ENCODE measurements around the gene PEPD.

PEPD gene

GRCh38 chr19:33377586-33378475, 143.8 kb downstream of the PEPD start:
- DNase-seq, result no peak

GRCh38 chr19:33376941-33377557, 144.5 kb downstream of the PEPD start:
- no peak for DNase-seq

GRCh38 chr19:33376423-33376822, 145.2 kb downstream of the PEPD start:
- no peak for DNase-seq

GRCh38 chr19:33375837-33376159, 145.8 kb downstream of the PEPD start:
- DNase-seq, result no peak

DNA sequence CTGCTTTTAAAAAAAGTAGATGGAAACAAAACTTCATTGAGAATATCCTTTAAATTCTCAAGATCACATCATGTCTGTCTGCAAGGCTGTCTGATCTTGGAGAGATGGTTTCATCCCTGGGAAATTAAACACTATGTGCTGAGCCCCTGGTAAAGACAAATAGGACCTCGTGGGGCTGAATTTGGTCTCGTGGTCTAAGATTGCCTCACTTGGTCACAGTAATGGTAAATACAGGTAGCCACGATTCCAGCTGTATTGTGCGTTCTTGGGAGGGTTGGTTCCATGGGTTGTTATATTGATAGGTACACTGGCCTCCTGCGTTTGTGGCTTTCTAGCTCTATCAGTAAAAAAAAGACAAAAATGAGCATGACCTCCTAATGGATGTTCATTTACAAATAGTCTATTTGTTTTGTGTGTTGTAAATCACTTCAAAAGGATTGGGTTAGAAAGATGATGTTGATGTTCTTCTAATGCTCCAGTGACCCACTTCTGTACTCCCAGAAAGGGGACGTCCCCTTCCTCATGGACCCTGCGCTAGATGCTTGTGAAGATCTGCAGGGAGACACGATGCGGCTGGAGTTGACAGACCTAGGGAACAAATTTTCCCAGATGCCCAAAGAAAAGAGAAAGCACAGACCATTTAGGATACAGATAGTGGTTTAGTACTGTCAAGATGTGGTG, 146.3 kb downstream of the PEPD start:
- no peak for DNase-seq

GRCh38 chr19:33374236-33374714, 147.3 kb downstream of the PEPD start:
- DNase-seq, result peak; percentile 21

DNA sequence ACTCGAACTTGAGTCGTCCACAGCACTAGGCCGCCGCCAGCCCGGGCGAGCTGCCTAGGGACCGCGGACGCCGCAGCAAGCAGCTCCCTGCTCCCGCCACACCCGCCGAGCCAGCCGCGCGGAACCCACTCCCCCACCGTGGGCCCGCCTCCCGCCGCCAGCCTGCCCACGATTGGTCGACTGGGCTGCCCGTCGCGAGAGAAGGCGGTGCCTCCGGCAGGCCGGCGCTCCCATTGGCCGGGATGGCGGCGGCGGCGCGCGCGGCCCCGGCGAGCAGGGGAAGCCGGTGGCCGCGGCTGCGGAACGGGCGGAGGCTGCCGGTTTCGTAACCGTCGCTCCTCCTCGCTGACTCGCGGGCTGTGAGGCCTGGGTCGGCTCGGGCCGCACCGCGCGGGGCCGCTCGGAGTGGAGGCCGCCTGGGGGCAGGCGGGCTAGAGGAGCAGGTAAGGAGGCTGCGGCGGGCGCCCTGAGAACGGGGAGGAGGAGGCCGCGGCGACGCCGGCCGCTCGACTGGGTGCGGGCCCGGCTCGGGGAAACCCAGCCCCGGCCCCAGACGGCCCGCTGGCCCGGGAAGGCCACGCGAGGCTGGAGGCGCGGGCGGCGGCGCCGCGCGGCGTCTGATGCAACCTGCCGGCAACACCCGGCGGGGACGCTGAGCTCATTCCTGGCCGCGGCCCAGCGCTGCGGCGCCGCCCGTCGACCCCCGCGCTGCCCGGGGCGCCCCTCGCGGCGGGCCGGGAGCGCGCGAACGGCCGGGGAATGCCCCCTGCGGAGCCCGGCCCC, 147.9 kb downstream of the PEPD start, which contains the start of gene CEBPG:
Gene CEBPG (plus strand): TSS at position 257 of the 783 bp plus-strand sequence. CDS start 5,531 bp downstream, outside the sequence.
- DNase-seq, result peak; percentile 92

- no peak for DNase-seq
Observed at GRCh38 chr19:33370783-33371182, 150.8 kb downstream of the PEPD start.

GRCh38 chr19:33368074-33368864, 153.3 kb downstream of the PEPD start:
- no peak for DNase-seq

DNA sequence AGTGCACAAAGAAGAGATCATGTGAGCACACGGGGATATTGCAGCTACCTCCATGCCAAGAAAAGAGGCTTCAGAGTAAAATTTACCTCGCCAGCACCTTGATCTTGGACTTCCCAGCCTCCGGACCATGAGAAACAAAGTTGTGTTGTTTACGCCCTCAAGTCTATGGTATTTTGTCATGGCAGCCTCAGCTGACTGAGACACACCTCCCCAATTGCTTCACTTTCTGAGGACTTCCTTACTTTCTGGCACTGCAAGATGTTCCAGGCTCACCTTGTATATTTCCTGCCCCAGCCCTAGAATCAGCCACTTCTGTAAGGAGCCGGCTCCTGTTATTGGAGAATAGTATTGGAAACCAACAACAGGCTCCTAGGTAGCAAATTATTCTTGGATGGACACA, 154.7 kb downstream of the PEPD start:
- no peak for DNase-seq

GRCh38 chr19:33366127-33366526, 155.5 kb downstream of the PEPD start:
- DNase-seq, result no peak

DNA sequence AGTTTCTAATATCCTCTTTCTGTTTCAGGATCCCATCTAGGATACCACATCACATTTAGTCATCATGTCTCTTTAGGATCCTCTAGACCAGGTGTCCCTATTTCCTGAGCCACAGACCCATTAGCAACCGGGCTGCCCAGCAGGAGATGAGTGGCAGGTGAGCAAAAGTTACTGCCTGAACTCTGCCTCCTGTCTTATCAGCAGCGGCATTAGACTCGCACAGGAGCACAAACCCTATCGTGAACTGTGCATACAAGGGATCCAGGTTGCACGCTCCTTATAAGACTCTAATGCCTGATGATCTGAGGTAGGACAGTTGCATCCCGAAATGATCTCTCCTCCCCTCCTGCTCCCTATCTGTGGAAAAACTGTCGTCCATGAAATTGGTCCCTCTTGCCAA, 155.9 kb downstream of the PEPD start:
- no peak for DNase-seq

DNA sequence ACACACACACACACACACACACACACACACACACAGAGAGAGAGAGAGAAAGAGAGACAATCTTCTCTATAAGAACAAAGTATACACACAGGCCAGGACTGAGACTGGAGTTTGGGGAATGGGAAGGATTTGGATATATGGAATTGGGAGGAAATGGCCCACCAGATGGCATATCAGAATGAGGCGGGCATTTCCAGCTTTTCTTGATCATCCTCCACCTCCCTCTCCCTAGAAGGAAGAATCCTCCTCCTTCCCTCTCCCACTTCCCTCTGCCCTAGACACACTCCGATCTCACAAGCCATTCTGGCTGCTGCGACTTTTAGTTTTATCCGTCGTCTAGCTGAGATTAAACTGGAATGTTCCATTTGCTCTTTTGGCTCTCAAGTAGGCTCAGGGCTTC, 158.1 kb downstream of the PEPD start:
- no peak for DNase-seq

DNA sequence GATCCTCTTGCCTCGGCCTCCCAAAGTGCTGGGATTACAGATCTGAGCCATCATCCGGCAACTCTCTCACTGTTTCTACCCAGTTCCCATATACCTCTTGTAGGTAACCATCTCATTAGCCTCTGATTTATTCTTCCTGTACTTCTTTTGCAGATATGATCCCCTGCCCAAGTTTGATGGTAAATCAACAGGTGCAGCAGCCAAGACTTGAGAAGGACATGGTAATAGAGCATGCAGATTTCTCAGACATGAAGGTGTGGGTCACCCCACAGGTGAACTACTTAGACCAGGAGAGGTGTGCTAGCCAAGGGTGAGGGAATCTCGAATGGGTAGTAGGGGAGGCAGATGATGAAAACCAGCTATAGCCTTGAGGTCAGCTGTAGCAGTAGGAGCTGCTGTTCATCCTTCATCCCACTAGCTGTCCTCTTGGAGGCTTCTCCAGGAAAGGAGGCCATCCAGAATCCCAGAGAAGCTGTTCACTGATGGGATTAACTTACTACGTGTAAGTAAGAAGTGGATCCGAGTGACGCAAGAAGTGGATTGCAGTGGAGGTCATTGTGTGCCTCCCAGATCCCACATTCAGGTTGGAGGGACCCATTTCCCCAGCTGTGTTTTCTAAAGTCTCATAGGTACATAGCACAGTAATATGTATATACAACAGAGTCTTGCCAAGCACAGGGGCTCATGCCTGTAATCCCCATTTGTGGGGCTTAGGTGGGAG, 158.9 kb downstream of the PEPD start:
- DNase-seq, result no peak

DNA sequence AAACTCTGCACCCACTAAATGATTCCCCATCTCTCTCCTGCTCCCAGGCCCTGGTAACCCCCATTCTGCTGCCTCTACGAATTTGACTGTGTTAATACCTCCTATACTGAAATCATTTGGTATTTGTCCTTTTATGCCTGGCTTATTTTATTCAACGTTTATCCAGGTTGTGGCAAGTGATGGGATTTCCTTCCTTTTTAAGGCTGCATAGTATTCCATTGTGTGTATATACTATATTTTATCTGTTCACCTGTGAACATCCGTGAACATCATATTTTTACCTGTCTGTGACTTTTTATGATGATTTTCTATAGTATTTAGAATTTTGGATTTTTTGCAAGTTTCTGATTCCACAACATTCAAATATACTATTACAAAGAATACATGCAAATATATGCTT, 162.0 kb downstream of the PEPD start:
- DNase-seq, result no peak

DNA sequence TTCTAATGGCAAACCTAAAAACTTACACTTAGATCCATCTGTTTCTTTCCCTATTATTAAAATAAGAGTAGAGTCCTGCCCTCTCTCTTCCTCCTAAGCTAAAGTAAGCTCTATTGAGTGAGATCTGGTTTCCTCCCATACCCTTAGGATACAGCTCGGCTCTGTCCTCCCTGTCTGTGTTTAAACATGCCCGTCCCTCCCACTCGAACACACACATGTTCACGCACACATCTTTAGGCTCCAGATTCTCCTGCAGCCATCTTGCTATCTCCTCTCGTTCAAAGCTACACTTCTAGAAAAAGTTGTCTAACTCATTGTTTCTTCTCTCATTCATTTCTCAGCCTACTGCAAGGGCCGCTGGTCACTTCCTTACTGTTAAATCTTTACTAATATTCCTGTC, 163.2 kb downstream of the PEPD start:
- DNase-seq, result no peak

GRCh38 chr19:33357556-33357955, 164.0 kb downstream of the PEPD start:
- DNase-seq, result no peak

DNA sequence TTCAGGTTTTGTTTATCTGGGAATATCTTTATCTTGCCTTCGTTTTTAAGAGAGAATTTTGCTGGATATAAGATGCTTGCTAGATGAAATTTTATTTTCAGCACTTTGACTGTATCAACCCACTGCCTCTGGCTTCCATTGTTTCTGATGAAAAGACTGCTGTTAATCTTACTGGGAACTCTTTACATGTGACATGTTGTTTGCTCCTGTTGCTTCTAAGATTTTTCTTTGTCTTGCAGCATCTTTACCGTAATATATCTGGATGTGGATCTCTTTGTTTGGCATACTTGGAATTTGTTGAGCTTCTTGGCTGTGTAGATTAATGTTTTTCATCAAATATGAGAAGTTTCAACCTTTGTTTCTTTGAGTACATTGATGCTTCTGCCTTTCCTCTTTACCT, 166.1 kb downstream of the PEPD start:
- DNase-seq, result no peak

DNA sequence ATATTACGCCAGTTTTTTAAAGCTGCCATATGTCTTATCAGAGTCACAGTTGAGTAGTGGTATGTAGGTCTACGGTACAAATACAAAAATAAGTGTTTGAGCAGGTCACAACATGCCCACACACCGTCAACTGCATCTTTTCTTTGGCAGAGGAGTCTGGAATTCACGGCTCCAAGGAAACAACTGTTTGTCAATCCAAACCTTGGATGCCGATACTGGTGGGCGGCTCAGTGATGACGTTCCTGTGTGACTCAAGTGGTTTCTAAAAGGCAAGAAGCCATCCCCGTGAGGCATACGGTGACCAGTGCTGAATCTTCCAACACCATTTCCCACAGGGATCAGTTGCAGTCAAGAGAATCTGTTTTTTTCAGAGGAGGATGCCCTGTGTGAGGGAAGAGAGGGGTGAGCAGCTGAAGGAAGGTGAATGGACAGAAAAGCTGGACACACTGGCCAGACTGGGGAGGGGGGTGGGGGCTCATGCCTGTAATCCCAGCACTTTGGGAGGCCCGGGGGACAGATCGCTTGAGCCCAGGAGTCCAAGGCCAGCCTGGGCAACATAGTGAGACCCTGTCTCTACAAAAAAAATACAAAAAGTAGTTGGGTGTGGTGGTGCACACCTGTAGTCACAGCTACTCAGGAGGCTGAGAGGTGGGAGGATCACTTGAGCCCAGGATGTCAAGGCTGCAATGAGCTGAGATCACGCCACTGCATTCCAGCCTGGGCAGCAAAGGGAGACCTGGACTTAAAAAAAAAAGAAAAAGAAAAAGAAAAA, 170.9 kb downstream of the PEPD start:
- peak; percentile 28 for DNase-seq

Measured in inflammatory macrophage treated with lipopolysaccharide for 4 hours (primary cell).